ENCODE data around the gene USP6NL.

DNA sequence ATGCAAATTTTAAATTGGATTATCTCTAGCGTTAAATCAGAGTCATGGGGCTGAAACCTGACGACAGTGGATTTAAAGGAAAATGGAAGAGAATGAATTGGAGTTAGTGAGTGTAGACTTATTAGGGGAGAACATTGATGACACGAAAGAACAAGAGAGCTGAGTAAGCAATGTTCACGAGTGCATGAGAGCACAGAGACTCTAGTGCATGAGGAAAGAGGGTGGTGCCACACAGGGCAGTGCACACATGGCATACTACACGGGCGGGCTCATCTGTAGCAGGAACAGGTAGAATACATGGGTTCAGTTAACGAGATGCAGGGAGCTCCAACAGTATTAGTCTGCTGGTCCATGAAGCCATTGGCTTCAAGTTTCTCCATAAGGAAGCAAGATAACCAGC lies 53.9 kb downstream of the USP6NL start:
- no peak for TF ChIP-seq POLR2A (IDR thresholded peaks at IDR 0.05; ENCODE audit: borderline replicate concordance, extremely low read depth, insufficient read depth, insufficient read length)
- TF ChIP-seq POLR2AphosphoS5 (IDR thresholded peaks at IDR 0.05; ENCODE audit: low read depth, low read length): no peak
- TF ChIP-seq EZH2phosphoT487 (IDR thresholded peaks at IDR 0.05; ENCODE audit: borderline replicate concordance): no peak
- TF ChIP-seq, protein P1, sequence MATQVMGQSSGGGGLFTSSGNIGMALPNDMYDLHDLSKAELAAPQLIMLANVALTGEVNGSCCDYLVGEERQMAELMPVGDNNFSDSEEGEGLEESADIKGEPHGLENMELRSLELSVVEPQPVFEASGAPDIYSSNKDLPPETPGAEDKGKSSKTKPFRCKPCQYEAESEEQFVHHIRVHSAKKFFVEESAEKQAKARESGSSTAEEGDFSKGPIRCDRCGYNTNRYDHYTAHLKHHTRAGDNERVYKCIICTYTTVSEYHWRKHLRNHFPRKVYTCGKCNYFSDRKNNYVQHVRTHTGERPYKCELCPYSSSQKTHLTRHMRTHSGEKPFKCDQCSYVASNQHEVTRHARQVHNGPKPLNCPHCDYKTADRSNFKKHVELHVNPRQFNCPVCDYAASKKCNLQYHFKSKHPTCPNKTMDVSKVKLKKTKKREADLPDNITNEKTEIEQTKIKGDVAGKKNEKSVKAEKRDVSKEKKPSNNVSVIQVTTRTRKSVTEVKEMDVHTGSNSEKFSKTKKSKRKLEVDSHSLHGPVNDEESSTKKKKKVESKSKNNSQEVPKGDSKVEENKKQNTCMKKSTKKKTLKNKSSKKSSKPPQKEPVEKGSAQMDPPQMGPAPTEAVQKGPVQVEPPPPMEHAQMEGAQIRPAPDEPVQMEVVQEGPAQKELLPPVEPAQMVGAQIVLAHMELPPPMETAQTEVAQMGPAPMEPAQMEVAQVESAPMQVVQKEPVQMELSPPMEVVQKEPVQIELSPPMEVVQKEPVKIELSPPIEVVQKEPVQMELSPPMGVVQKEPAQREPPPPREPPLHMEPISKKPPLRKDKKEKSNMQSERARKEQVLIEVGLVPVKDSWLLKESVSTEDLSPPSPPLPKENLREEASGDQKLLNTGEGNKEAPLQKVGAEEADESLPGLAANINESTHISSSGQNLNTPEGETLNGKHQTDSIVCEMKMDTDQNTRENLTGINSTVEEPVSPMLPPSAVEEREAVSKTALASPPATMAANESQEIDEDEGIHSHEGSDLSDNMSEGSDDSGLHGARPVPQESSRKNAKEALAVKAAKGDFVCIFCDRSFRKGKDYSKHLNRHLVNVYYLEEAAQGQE (IDR thresholded peaks at IDR 0.05; ENCODE audit: low read depth): no peak
- TF ChIP-seq, protein P2, sequence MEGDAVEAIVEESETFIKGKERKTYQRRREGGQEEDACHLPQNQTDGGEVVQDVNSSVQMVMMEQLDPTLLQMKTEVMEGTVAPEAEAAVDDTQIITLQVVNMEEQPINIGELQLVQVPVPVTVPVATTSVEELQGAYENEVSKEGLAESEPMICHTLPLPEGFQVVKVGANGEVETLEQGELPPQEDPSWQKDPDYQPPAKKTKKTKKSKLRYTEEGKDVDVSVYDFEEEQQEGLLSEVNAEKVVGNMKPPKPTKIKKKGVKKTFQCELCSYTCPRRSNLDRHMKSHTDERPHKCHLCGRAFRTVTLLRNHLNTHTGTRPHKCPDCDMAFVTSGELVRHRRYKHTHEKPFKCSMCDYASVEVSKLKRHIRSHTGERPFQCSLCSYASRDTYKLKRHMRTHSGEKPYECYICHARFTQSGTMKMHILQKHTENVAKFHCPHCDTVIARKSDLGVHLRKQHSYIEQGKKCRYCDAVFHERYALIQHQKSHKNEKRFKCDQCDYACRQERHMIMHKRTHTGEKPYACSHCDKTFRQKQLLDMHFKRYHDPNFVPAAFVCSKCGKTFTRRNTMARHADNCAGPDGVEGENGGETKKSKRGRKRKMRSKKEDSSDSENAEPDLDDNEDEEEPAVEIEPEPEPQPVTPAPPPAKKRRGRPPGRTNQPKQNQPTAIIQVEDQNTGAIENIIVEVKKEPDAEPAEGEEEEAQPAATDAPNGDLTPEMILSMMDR (IDR thresholded peaks at IDR 0.05 in 2 of 3, conservative IDR thresholded peaks at IDR 0.05 in 1 of 3; ENCODE audit: borderline replicate concordance in 1 of 3, insufficient read depth in 1 of 3, low read depth in 2 of 3, low read length in 2 of 3): no peak
- no peak for TF ChIP-seq ZNF274 (IDR thresholded peaks at IDR 0.05; ENCODE audit: low read depth, low read length)
- TF ChIP-seq ZFX (IDR thresholded peaks at IDR 0.05): no peak
